T-cell (primary cell): ENCODE measurements around the gene PTPRD. TPM values are rescaled to one million over a fixed set of nuclear protein-coding genes. Genes with fewer than 3 reads are reported as not detected.

ENCODE experiments used
- ATAC-seq, 4 experiments: fragments of 200-7000 bp in 3 of 4; fragments of 150-1000 bp in 1 of 4; cut with Tn5 transposase; replicated peaks in 1 of 4; 1 replicate in 3 of 4; 2 replicates in 1 of 4; pipeline ENCODE4 v1.10.0; 2021; ENCODE audit warnings: moderate library complexity in 3 of 4, mild to moderate bottlenecking in 2 of 4, moderate number of reproducible peaks in 1 of 4
- CTCF ChIA-PET, 2 donors: fragments of 300-600 bp; sonication (Branson Sonifier 250); formaldehyde crosslinking; loops; one replicate each; lab custom pipeline; 2022; ENCODE audit warnings: antibody characterized with exemption in 2 of 2; lab: Charles Lee
- POLR2A ChIA-PET, 2 donors: fragments of 300-600 bp; sonication (Branson Sonifier 250); formaldehyde crosslinking; loops; one replicate each; lab custom pipeline; 2022; ENCODE audit warnings: antibody characterized with exemption in 2 of 2; lab: Charles Lee
- DNase-seq, 35 experiments: peaks; one replicate each; pipeline versions ENCODE4 v3.0.0 to v3.0.0-alpha.2; 2013 to 2023
- H3K27ac ChIP-seq: one replicate; pipeline ENCODE4 v1.5.1; 2013; ENCODE audit warnings: low read length
- H3K27me3 ChIP-seq, 2 experiments: replicated peaks in 1 of 2; 1 replicate in 1 of 2; 2 replicates in 1 of 2; pipeline versions ENCODE4 v1.6.1 to v1.7.0; 2013; ENCODE audit warnings: low read length in 1 of 2, mixed read lengths in 1 of 2; ENCODE audit not compliant: control insufficient read depth in 2 of 2, insufficient read depth in 2 of 2; ENCODE audit errors: extremely low read depth in 1 of 2
- H3K36me3 ChIP-seq, 2 donors: 1 replicate in 1 of 2; 2 replicates in 1 of 2; pipeline versions ENCODE4 v1.6.1 to v1.7.0; 2013; ENCODE audit warnings: low read length in 1 of 2; ENCODE audit not compliant: control insufficient read depth in 2 of 2, insufficient read depth in 1 of 2; ENCODE audit errors: extremely low read depth in 1 of 2
- H3K4me1 ChIP-seq, 2 experiments: 1 replicate in 1 of 2; 2 replicates in 1 of 2; pipeline versions ENCODE4 v1.6.1 to v1.7.0; 2013; ENCODE audit warnings: low read length in 2 of 2, mixed read lengths in 1 of 2; ENCODE audit not compliant: insufficient read depth in 2 of 2, control insufficient read depth in 1 of 2; ENCODE audit errors: extremely low read depth in 1 of 2
- H3K4me3 ChIP-seq, 2 donors: 1 replicate in 1 of 2; 2 replicates in 1 of 2; pipeline versions ENCODE4 v1.5.1 to v1.7.0; 2013; ENCODE audit warnings: mild to moderate bottlenecking in 2 of 2, low read length in 1 of 2, moderate library complexity in 1 of 2; ENCODE audit not compliant: control insufficient read depth in 1 of 2; ENCODE audit errors: extremely low read depth in 1 of 2
- H3K9me3 ChIP-seq: 2 replicates; pipeline ENCODE4 v1.7.0; 2013
- H3K27ac Mint-ChIP-seq, 2 donors: one replicate each; pipeline ENCODE4 v1.8.0; 2020 to 2021; ENCODE audit warnings: mild to moderate bottlenecking in 2 of 2, mixed read lengths in 2 of 2
- H3K27me3 Mint-ChIP-seq, 2 donors: one replicate each; pipeline ENCODE4 v1.8.0; 2021 to 2022; ENCODE audit warnings: mixed read lengths in 2 of 2
- H3K36me3 Mint-ChIP-seq: one replicate; pipeline ENCODE4 v1.8.0; 2021; ENCODE audit warnings: mixed read lengths
- H3K4me1 Mint-ChIP-seq, 3 donors: one replicate each; pipeline ENCODE4 v1.8.0; 2020 to 2022; ENCODE audit warnings: mixed read lengths in 3 of 3, mild to moderate bottlenecking in 1 of 3
- H3K4me3 Mint-ChIP-seq, 3 donors: one replicate each; pipeline ENCODE4 v1.8.0; 2020 to 2022; ENCODE audit warnings: mild to moderate bottlenecking in 3 of 3, mixed read lengths in 3 of 3, moderate library complexity in 3 of 3
- H3K9me3 Mint-ChIP-seq, 3 donors: one replicate each; pipeline ENCODE4 v1.8.0; 2020 to 2022; ENCODE audit warnings: mixed read lengths in 3 of 3
- WGBS: methylation state at CpG from one replicate; pipeline ENCODE4 v1.1.5; 2013; ENCODE audit warnings: missing lambda C conversion rate; ENCODE audit not compliant: insufficient coverage; 5-methylcytosine and 5-hydroxymethylcytosine counted together
- total RNA-seq, 35 experiments: library from RNA in 6 of 35; stranded (reverse) in 6 of 35; fragments of 120-200 nt in 1 of 35; gene quantifications; one replicate each; pipeline versions ENCODE4 v1.2.1 to v1.2.4 and lab custom pipeline; 2013 to 2026

Gene PTPRD
- total RNA-seq, 5 donors from 2014 or later (not counting 1 experiment from before 2014, with no cell fraction given), result 0.13 to 0.61 (median 0.38) TPM; not detected in 2

- ATAC-seq (no peak), DNase-seq (no peak)
- H3K4me1 Mint-ChIP-seq, result no peaks in the 10 kb centered on the region
- 84% methylated on average over 2 of the region's 3 CpGs for WGBS
- Histone ChIP-seq H3K27me3 (no peaks in the 10 kb centered on the region), H3K4me3 (no peak overlapping the region), H3K36me3 (no peaks in the 10 kb centered on the region), H3K4me1 (no peaks in the 10 kb centered on the region), H3K27ac (no peak overlapping the region), H3K9me3 (no peaks in the 10 kb centered on the region)
- H3K36me3 Mint-ChIP-seq, result no peaks in the 10 kb centered on the region
- POLR2A ChIA-PET, result no interaction called here
- H3K4me3 Mint-ChIP-seq, result no peak overlapping the region
- H3K27ac Mint-ChIP-seq, result no peak overlapping the region
- CTCF ChIA-PET, result no interaction called here
- no peaks in the 10 kb centered on the region for H3K27me3 Mint-ChIP-seq
- no peaks in the 10 kb centered on the region for H3K9me3 Mint-ChIP-seq
Observed at GRCh38 chr9:8804613-8805012, 1808.2 kb downstream of the PTPRD start.

- Histone ChIP-seq H3K4me3 (no peak overlapping the region), H3K36me3 (no peaks in the 10 kb centered on the region), H3K27me3 (no peaks in the 10 kb centered on the region), H3K4me1 (no peaks in the 10 kb centered on the region), H3K27ac (no peak overlapping the region), H3K9me3 (no peaks in the 10 kb centered on the region)
- no CpG with 5 or more reads among the region's 4 CpGs for WGBS
- no peaks in the 10 kb centered on the region for H3K27me3 Mint-ChIP-seq
- DNase-seq (no peak), ATAC-seq (no peak)
- no peak overlapping the region for H3K4me3 Mint-ChIP-seq
- no peaks in the 10 kb centered on the region for H3K9me3 Mint-ChIP-seq
- ChIA-PET POLR2A (no interaction called here), CTCF (no interaction called here)
- H3K4me1 Mint-ChIP-seq, result no peaks in the 10 kb centered on the region
- no peaks in the 10 kb centered on the region for H3K36me3 Mint-ChIP-seq
- no peak overlapping the region for H3K27ac Mint-ChIP-seq
Observed at GRCh38 chr9:8802242-8802641, 1810.6 kb downstream of the PTPRD start.

- no peak for ATAC-seq
- POLR2A ChIA-PET, result no interaction called here
- Mint-ChIP-seq H3K4me3 (no peak overlapping the region), H3K36me3 (no peaks in the 10 kb centered on the region), H3K27me3 (no peaks in the 10 kb centered on the region), H3K27ac (no peak overlapping the region), H3K4me1 (no peaks in the 10 kb centered on the region), H3K9me3 (no peaks in the 10 kb centered on the region)
- Histone ChIP-seq H3K36me3 (no peaks in the 10 kb centered on the region), H3K4me3 (no peak overlapping the region), H3K9me3 (no peaks in the 10 kb centered on the region), H3K27ac (no peak overlapping the region), H3K4me1 (no peaks in the 10 kb centered on the region), H3K27me3 (no peaks in the 10 kb centered on the region)
- CTCF ChIA-PET, result no interaction called here
- no peak for DNase-seq
- 83% methylated on average over 1 of the region's 3 CpGs for WGBS
Observed at GRCh38 chr9:8800196-8800595, 1812.6 kb downstream of the PTPRD start.

DNA sequence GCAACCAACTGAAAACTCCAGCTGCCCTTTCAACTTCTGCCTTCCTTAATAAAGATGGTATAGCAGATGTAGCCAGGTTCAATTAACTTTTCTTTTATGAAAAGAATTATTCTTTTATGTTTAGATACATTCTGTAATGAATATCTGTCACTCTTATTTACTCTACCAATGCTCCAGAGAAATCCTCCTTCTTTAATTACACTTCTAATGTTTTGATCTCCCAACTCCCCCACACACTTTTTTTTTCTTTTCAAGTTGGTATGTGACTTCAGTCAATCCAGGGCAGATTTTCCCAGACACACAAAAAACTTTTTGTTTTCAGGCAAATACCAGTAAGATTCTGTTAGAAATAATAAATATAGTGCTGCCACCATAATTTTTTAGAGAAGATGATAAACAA is 1813.2 kb downstream of the PTPRD start:
- H3K36me3 ChIP-seq, result no peaks in the 10 kb centered on the region
- Mint-ChIP-seq H3K4me3 (no peak overlapping the region), H3K27me3 (no peaks in the 10 kb centered on the region), H3K27ac (no peak overlapping the region), H3K4me1 (no peaks in the 10 kb centered on the region), H3K36me3 (no peaks in the 10 kb centered on the region), H3K9me3 (no peaks in the 10 kb centered on the region)
- ChIA-PET CTCF (no interaction called here), POLR2A (no interaction called here)
- no peak overlapping the region for H3K27ac ChIP-seq
- no peaks in the 10 kb centered on the region for H3K27me3 ChIP-seq
- H3K4me3 ChIP-seq, result no peak overlapping the region
- no peaks in the 10 kb centered on the region for H3K9me3 ChIP-seq
- DNase-seq (no peak), ATAC-seq (no peak)
- H3K4me1 ChIP-seq, result no peaks in the 10 kb centered on the region

DNA sequence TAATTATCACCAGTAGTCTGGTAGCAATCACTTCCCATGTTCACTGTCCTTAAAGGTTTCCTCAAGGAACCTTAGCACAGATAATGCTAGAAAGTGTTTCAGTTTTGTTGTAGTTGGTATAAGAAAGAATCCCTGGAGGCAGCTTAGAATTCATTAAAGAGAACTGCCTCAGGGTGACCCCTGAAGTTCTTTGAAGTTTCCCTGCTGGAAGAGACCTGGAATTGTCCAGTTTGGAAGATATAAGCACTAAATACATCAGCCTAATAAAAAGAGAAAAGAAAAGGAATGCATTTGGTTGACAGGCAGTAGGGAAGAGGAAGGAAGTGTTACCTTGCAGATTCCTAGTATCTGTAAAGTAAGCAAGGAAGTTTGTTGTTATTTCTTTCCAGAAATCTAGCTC is 1813.6 kb downstream of the PTPRD start:
- Histone ChIP-seq H3K9me3 (no peaks in the 10 kb centered on the region), H3K4me1 (no peaks in the 10 kb centered on the region), H3K27ac (no peak overlapping the region), H3K27me3 (no peaks in the 10 kb centered on the region), H3K4me3 (no peak overlapping the region), H3K36me3 (no peaks in the 10 kb centered on the region)
- no peak for ATAC-seq
- no peaks in the 10 kb centered on the region for H3K4me1 Mint-ChIP-seq
- no peak for DNase-seq
- ChIA-PET POLR2A (no interaction called here), CTCF (no interaction called here)
- no peak overlapping the region for H3K4me3 Mint-ChIP-seq
- H3K9me3 Mint-ChIP-seq, result no peaks in the 10 kb centered on the region
- H3K36me3 Mint-ChIP-seq, result no peaks in the 10 kb centered on the region
- no peak overlapping the region for H3K27ac Mint-ChIP-seq
- H3K27me3 Mint-ChIP-seq, result no peaks in the 10 kb centered on the region

- no peak for DNase-seq
- Histone ChIP-seq H3K9me3 (no peaks in the 10 kb centered on the region), H3K27me3 (no peaks in the 10 kb centered on the region), H3K4me1 (no peaks in the 10 kb centered on the region), H3K27ac (no peak overlapping the region), H3K4me3 (no peak overlapping the region), H3K36me3 (no peaks in the 10 kb centered on the region)
- no peaks in the 10 kb centered on the region for H3K36me3 Mint-ChIP-seq
- H3K27ac Mint-ChIP-seq, result no peak overlapping the region
- POLR2A ChIA-PET, result no interaction called here
- no peaks in the 10 kb centered on the region for H3K9me3 Mint-ChIP-seq
- no peaks in the 10 kb centered on the region for H3K27me3 Mint-ChIP-seq
- ATAC-seq, result no peak
- no peak overlapping the region for H3K4me3 Mint-ChIP-seq
- CTCF ChIA-PET, result no interaction called here
- no peaks in the 10 kb centered on the region for H3K4me1 Mint-ChIP-seq
- WGBS, result 95% methylated on average over 2 of the region's 2 CpGs
Observed at GRCh38 chr9:8784838-8785237, 1828.0 kb downstream of the PTPRD start.

DNA sequence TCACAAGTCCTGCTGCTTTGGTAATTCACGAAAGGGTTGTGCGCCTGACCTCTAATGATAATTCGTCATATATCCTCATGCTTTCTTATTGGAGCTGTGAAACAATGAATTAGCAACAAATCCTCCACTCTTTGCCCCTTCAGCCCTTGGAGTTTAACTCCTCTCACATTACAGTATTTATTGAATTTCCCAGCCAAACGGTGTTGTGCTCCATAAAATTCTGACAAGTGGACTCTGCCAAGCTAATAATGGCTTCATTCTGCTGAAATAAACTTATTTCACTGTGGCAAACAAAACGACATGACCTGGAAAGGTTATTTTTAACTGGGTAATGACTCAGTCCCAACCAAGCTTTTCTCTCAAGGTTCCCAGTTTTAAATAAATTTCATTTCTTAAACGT is 1828.9 kb downstream of the PTPRD start:
- Histone ChIP-seq H3K9me3 (no peaks in the 10 kb centered on the region), H3K27me3 (no peaks in the 10 kb centered on the region), H3K36me3 (no peaks in the 10 kb centered on the region), H3K4me3 (no peak overlapping the region), H3K4me1 (no peaks in the 10 kb centered on the region), H3K27ac (no peak overlapping the region)
- POLR2A ChIA-PET, result no interaction called here
- ATAC-seq (no peak), DNase-seq (no peak)
- Mint-ChIP-seq H3K27me3 (no peaks in the 10 kb centered on the region), H3K36me3 (no peaks in the 10 kb centered on the region), H3K4me3 (no peak overlapping the region), H3K27ac (no peak overlapping the region), H3K4me1 (no peaks in the 10 kb centered on the region), H3K9me3 (no peaks in the 10 kb centered on the region)
- WGBS, result 89% methylated on average over 5 of the region's 6 CpGs
- CTCF ChIA-PET, result no interaction called here
